Panc1 (cell line): ENCODE data around the gene CD55. TPM values are rescaled to one million over a fixed set of nuclear protein-coding genes. Genes with fewer than 3 reads are reported as not detected.

ENCODE experiments used
- ATAC-seq: fragments of 200-7000 bp; cut with Tn5 transposase; 2 replicates; pipeline ENCODE4 v1.9.1; 2020; ENCODE audit warnings: mild to moderate bottlenecking, moderate library complexity
- BruUV-seq: library from RNA; stranded (reverse); fragments of 400-500 nt; replicated peaks from 2 replicates; lab custom pipeline; 2021; lab: Mats Ljungman, UMichigan
- CTCF ChIA-PET: fragments of 300-600 bp; sonication (Branson Sonifier 250); formaldehyde crosslinking; loops from one replicate; lab custom pipeline; 2022; ENCODE audit warnings: antibody characterized with exemption; lab: Charles Lee
- POLR2A ChIA-PET: fragments of 300-600 bp; sonication (Branson Sonifier 250); formaldehyde crosslinking; loops from one replicate; lab custom pipeline; 2022; ENCODE audit warnings: antibody characterized with exemption; lab: Charles Lee
- DNase-seq: peaks from one replicate; pipeline ENCODE4 v3.0.0-alpha.2; 2010; ENCODE audit warnings: low read depth, low spot score
- H3K27ac ChIP-seq: 2 replicates; pipeline ENCODE4 v1.5.1; 2011; ENCODE audit warnings: mild to moderate bottlenecking, low read length, inconsistent platforms
- H3K27me3 ChIP-seq: fragments of 200-500 bp; sonication (Bioruptor generic); 2 replicates; pipeline ENCODE4 v1.6.0; 2014; ENCODE audit warnings: low read length, inconsistent platforms; ENCODE audit not compliant: control insufficient read depth, insufficient read depth
- H3K36me3 ChIP-seq: fragments of 200-500 bp; sonication (Bioruptor generic); 2 replicates; pipeline ENCODE4 v1.5.1; 2014; ENCODE audit warnings: inconsistent platforms, mild to moderate bottlenecking, low read length, moderate library complexity; ENCODE audit not compliant: control insufficient read depth, insufficient read depth
- H3K4me1 ChIP-seq: 2 replicates; pipeline ENCODE4 v1.5.1; 2011; ENCODE audit warnings: inconsistent platforms, mild to moderate bottlenecking, low read length, moderate library complexity; ENCODE audit not compliant: control insufficient read depth, insufficient read depth
- H3K4me3 ChIP-seq, 2 experiments: 2 replicates each; pipeline ENCODE4 v1.5.1; 2011 to 2012; ENCODE audit warnings: low read depth in 2 of 2, low read length in 2 of 2, mild to moderate bottlenecking in 2 of 2, inconsistent platforms in 1 of 2, moderate library complexity in 1 of 2
- H3K9me3 ChIP-seq: fragments of 200-500 bp; sonication (Bioruptor generic); 2 replicates; pipeline ENCODE4 v1.5.1; 2014; ENCODE audit warnings: low read depth, mild to moderate bottlenecking, inconsistent platforms, low read length, moderate library complexity; ENCODE audit not compliant: control insufficient read depth, insufficient read depth
- CTCF ChIP-seq: fragments of 450-650 bp; IDR thresholded peaks from 2 replicates; pipeline ENCODE4 v1.5.1; 2017; ENCODE audit warnings: mild to moderate bottlenecking
- POLR2AphosphoS5 ChIP-seq: IDR thresholded peaks from 2 replicates; pipeline ENCODE4 v1.6.1; 2012; ENCODE audit warnings: mild to moderate bottlenecking, low read depth, low read length, moderate library complexity
- SIN3A ChIP-seq: IDR thresholded peaks from 2 replicates; pipeline ENCODE4 v1.6.1; 2012; ENCODE audit warnings: low read depth, mild to moderate bottlenecking, low read length, moderate library complexity, borderline replicate concordance; ENCODE audit not compliant: insufficient read depth
- TCF7L2 ChIP-seq: IDR thresholded peaks from 2 replicates; pipeline ENCODE4 v1.6.1; 2011; ENCODE audit warnings: mild to moderate bottlenecking, low read depth, low read length, inconsistent platforms
- in situ Hi-C: cut with HindIII; loops from 2 replicates; pipeline ENCODE4 v1.10.0; 2016; ENCODE audit warnings: low sequenced_read_pairs, low pct_unique_long_range_greater_than_20kb
- intact Hi-C: fragments of 100-400 bp; cut with micrococcal nuclease; formaldehyde crosslinking; loops from one replicate; pipeline ENCODE4 v1.10.0; 2022; ENCODE audit not compliant: unreplicated experiment
- total RNA-seq: library from RNA; stranded (reverse); gene quantifications from one replicate; pipeline ENCODE4 v1.2.1, GENCODE V29; 2021; ENCODE audit not compliant: unreplicated experiment
- TF ChIP-seq, protein P1 (sequence below), 2 experiments: IDR thresholded peaks; 2 replicates each; pipeline ENCODE4 v1.6.1; 2011 to 2012; ENCODE audit warnings: low read depth in 2 of 2, control low read depth in 1 of 2, low read length in 1 of 2, mild to moderate bottlenecking in 1 of 2, moderate library complexity in 1 of 2; ENCODE audit not compliant: insufficient read depth in 1 of 2

Gene CD55
- total RNA-seq, 1 experiment from 2014 or later: 12.1 TPM

DNA sequence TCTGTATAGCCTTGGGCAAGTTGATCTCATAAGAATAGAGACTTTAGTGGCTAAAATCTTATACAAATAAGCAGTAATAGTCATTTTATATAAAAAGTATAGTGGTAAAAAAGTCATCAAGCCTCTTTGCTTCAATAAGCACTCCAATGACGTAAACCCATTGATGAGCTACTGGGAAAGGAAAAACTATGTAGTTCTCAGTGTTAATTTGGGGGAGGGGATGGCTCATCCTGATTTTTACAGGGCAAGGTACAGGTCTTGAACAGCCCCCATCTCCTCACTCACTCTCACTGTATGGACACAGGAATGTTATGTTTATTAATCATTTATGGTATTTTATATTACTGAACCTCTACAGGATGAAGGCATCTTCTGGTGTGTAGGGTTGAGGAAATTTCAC, 38.1 kb upstream of the CD55 start:
- H3K36me3 ChIP-seq: no peaks in the 10 kb centered on the region
- no peak overlapping the region for H3K27ac ChIP-seq
- intact Hi-C loops (no loop called here), in situ Hi-C loops (no loop called here)
- no TSS peak for BruUV-seq
- H3K4me3 ChIP-seq: no peak overlapping the region
- ChIA-PET CTCF (no interaction called here), POLR2A (no interaction called here)
- TF ChIP-seq CTCF: no peak
- no peak for TF ChIP-seq SIN3A
- H3K4me1 ChIP-seq: no peaks in the 10 kb centered on the region
- ATAC-seq (no peak), DNase-seq (no peak)
- H3K9me3 ChIP-seq: no peaks in the 10 kb centered on the region
- no peaks in the 10 kb centered on the region for H3K27me3 ChIP-seq

DNA sequence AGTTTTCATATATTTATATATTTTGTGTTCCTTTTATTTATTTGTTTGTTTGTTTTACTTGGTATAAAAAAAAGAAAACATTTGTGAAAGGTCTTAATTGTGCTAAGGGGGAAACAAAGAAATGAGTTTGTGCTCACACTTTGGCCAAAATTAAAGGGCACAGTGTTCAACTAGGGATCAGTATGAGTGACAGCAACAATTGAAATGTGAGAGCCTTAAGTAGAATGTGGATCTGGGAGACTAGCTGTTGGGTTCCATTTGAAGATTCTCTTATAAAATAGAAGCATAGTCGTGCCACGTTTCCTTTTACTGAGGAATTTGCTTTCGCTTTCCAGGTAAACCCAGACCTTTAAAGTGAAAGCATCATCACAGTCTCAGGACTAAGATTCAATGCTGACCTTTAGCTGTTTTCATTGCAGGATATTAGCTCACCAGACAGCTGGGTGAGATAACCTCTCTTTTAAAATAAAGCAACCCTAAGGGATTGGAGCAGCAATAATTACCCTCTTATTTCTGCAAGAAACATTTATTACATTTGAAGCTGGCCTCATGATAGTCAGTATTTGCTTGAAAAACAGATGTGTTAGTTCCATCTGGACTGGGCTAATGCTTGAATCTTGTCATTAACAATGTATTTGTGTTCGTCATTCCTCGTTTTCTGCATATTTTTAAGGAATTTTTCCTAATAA, 37.1 kb upstream of the CD55 start:
- intact Hi-C loops (no loop called here), in situ Hi-C loops (no loop called here)
- TF ChIP-seq, protein P1, sequence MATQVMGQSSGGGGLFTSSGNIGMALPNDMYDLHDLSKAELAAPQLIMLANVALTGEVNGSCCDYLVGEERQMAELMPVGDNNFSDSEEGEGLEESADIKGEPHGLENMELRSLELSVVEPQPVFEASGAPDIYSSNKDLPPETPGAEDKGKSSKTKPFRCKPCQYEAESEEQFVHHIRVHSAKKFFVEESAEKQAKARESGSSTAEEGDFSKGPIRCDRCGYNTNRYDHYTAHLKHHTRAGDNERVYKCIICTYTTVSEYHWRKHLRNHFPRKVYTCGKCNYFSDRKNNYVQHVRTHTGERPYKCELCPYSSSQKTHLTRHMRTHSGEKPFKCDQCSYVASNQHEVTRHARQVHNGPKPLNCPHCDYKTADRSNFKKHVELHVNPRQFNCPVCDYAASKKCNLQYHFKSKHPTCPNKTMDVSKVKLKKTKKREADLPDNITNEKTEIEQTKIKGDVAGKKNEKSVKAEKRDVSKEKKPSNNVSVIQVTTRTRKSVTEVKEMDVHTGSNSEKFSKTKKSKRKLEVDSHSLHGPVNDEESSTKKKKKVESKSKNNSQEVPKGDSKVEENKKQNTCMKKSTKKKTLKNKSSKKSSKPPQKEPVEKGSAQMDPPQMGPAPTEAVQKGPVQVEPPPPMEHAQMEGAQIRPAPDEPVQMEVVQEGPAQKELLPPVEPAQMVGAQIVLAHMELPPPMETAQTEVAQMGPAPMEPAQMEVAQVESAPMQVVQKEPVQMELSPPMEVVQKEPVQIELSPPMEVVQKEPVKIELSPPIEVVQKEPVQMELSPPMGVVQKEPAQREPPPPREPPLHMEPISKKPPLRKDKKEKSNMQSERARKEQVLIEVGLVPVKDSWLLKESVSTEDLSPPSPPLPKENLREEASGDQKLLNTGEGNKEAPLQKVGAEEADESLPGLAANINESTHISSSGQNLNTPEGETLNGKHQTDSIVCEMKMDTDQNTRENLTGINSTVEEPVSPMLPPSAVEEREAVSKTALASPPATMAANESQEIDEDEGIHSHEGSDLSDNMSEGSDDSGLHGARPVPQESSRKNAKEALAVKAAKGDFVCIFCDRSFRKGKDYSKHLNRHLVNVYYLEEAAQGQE (IDR thresholded peaks at IDR 0.05; ENCODE audit: insufficient read depth in 1 of 2, low read depth in 2 of 2, low read length in 1 of 2): no peak
- no peak for TF ChIP-seq POLR2AphosphoS5
- no peak for TF ChIP-seq CTCF
- no peak for TF ChIP-seq SIN3A
- no peak for TF ChIP-seq TCF7L2
- H3K27me3 ChIP-seq: no peaks in the 10 kb centered on the region
- H3K9me3 ChIP-seq: no peaks in the 10 kb centered on the region
- DNase-seq (no peak), ATAC-seq (no peak)
- no TSS peak for BruUV-seq
- H3K4me1 ChIP-seq: no peaks in the 10 kb centered on the region
- ChIA-PET POLR2A (no interaction called here), CTCF (no interaction called here)
- no peak overlapping the region for H3K27ac ChIP-seq
- no peak overlapping the region for H3K4me3 ChIP-seq
- H3K36me3 ChIP-seq: no peaks in the 10 kb centered on the region
